Sigmoid colon (tissue), 7 donors: ENCODE data around the gene ZBTB38. TPM values are rescaled to one million over a fixed set of nuclear protein-coding genes. Genes with fewer than 3 reads are reported as not detected.

Experiments used
- DNase-seq: peaks from one replicate; pipeline ENCODE4 v3.0.0-alpha.2; 2019
- H3K27ac ChIP-seq, 4 donors: fragments of 200-600 bp; sonication (generic); one replicate each; pipeline ENCODE4 v1.5.1; 2016 to 2019; ENCODE audit warnings: mild to moderate bottlenecking in 1 of 4
- H3K27me3 ChIP-seq, 3 donors: fragments of 200-600 bp; sonication (generic); one replicate each; pipeline ENCODE4 v1.5.1; 2019; ENCODE audit warnings: mild to moderate bottlenecking in 1 of 3
- H3K36me3 ChIP-seq, 4 donors: fragments of 200-600 bp; sonication (generic); one replicate each; pipeline ENCODE4 v1.5.1; 2016 to 2019
- H3K4me1 ChIP-seq, 4 donors: fragments of 200-600 bp; sonication (generic); one replicate each; pipeline ENCODE4 v1.5.1; 2017 to 2019
- H3K4me3 ChIP-seq, 4 donors: fragments of 200-600 bp; sonication (generic); one replicate each; pipeline ENCODE4 v1.5.1; 2017 to 2019; ENCODE audit warnings: mild to moderate bottlenecking in 2 of 4, moderate library complexity in 1 of 4
- H3K9me3 ChIP-seq, 4 donors: fragments of 200-600 bp in 3 of 4; sonication (generic) in 3 of 4; one replicate each; pipeline versions ENCODE4 v1.5.1 to v1.6.1; 2013 to 2019
- EP300 ChIP-seq, 4 donors: sonication (generic); formaldehyde crosslinking; IDR thresholded peaks; one replicate each; pipeline ENCODE4 v1.6.1; 2017; ENCODE audit warnings: antibody characterized with exemption in 4 of 4
- POLR2A ChIP-seq, 2 donors: fragments of 450-650 bp; IDR thresholded peaks; one replicate each; pipeline ENCODE4 v1.6.1; 2016; ENCODE audit warnings: antibody characterized with exemption in 2 of 2, mild to moderate bottlenecking in 2 of 2, moderate library complexity in 2 of 2
- POLR2AphosphoS5 ChIP-seq, 4 donors: sonication (generic); formaldehyde crosslinking; IDR thresholded peaks; one replicate each; pipeline ENCODE4 v1.6.1; 2017; ENCODE audit warnings: antibody characterized with exemption in 4 of 4
- WGBS, 2 donors: extraction: QIAGEN DNeasy Blood & Tissue Kit; methylation state at CpG; one replicate each; pipeline ENCODE4 v1.1.7; 2013; 5-methylcytosine and 5-hydroxymethylcytosine counted together
- intact Hi-C: fragments of 100-400 bp; cut with DNase I; formaldehyde crosslinking; loops from one replicate; pipeline ENCODE4 v1.15.1; 2023
- polyA plus RNA-seq, 3 donors: library from polyadenylated mRNA; stranded (reverse); fragments of 200-250 nt; gene quantifications; one replicate each; pipeline ENCODE4 v1.2.3, GENCODE V29; 2013
- total RNA-seq, 4 donors: library from RNA; depleted of rRNA; stranded (reverse); fragments of >200 nt; gene quantifications; one replicate each; pipeline ENCODE4 v1.1.0, GENCODE V29; 2016
- TF ChIP-seq, protein P1 (sequence below), 4 experiments: fragments of 450-650 bp in 3 of 4; fragments of 200-600 bp in 1 of 4; IDR thresholded peaks; one replicate each; pipeline ENCODE4 v1.5.1; 2016 to 2019; ENCODE audit warnings: antibody characterized with exemption in 4 of 4, mild to moderate bottlenecking in 3 of 4, moderate library complexity in 2 of 4
- donor health status: healthy with polysubstance abuse.
- donor health status: Bipolar disorder and iron deficiency.
- donor health status: healthy.

The ZBTB38 gene
- total and polyA plus RNA-seq, 7 donors: 16.8 to 178 (median 150) TPM

DNA sequence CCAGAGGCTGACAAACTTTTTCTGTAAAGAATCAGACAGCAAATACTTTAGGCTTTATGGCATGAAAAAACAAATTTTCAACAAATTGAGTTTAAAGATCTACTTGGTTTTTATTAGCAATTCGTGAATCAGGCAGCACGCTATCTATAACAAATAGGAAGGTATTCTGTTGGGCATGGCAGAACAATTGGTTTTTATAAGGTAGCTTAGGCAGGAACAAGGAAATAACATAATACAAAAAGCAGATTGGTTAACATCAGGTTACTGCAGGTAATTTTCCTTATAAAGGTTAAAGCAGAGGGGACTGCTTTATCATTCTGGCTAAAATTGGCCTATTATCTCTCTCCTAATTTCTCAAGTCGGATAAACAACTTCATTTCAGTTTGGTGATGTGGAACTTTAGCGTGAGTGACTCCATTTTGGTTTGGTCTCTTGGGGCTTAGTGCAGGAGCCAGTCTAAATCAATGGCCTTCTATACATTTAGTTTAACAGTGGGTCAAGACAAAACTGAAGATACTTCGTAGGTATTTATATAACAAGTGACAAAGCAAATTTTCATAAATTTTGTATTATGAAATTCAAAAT lies 26.8 kb downstream of the ZBTB38 start:
- Histone ChIP-seq H3K27me3 (no peaks in the 10 kb centered on the region), H3K27ac (no peak overlapping the region), H3K9me3 (no peaks in the 10 kb centered on the region), H3K4me3 (no peak overlapping the region), H3K36me3 (peaks cover 0 to 11% (median 3%) of the 10 kb centered on the region in 4 donors), H3K4me1 (peaks cover 0 to 12% (median 12%) of the 10 kb centered on the region in 4 donors)
- no peak for DNase-seq
- intact Hi-C loops: no loop called here
- TF ChIP-seq EP300 (IDR thresholded peaks at IDR 0.05) (no peak), POLR2AphosphoS5 (IDR thresholded peaks at IDR 0.05) (no peak), POLR2A (IDR thresholded peaks at IDR 0.05) (no peak)
- TF ChIP-seq, protein P1, sequence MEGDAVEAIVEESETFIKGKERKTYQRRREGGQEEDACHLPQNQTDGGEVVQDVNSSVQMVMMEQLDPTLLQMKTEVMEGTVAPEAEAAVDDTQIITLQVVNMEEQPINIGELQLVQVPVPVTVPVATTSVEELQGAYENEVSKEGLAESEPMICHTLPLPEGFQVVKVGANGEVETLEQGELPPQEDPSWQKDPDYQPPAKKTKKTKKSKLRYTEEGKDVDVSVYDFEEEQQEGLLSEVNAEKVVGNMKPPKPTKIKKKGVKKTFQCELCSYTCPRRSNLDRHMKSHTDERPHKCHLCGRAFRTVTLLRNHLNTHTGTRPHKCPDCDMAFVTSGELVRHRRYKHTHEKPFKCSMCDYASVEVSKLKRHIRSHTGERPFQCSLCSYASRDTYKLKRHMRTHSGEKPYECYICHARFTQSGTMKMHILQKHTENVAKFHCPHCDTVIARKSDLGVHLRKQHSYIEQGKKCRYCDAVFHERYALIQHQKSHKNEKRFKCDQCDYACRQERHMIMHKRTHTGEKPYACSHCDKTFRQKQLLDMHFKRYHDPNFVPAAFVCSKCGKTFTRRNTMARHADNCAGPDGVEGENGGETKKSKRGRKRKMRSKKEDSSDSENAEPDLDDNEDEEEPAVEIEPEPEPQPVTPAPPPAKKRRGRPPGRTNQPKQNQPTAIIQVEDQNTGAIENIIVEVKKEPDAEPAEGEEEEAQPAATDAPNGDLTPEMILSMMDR (IDR thresholded peaks at IDR 0.05): no peak
- WGBS, 2 donors: 68 to 85% methylated on average over 5 of the region's 5 CpGs

DNA sequence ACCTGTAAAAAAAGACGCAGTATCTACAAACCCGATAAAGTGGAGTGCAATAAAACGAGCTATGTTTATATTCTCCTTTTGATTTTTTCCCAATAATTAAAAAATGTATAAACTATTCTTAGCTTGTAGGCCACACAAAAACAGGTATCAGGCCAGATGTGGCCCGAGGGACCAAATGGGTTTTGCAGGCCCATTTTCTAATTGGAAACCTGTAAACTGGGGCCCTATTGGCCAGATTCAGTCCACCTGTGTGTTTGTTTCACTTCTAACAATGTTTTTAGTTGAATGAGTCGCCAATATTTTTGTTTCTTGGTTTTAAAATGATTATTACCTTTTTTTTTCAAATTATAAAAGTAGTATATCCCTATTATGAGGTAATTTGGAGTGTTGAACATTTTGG lies 29.7 kb downstream of the ZBTB38 start:
- H3K36me3 ChIP-seq: peaks cover 0 to 11% (median 3%) of the 10 kb centered on the region in 4 donors
- intact Hi-C loops: no loop called here
- no peak for DNase-seq
- TF ChIP-seq, protein P1 (IDR thresholded peaks at IDR 0.05): no peak
- TF ChIP-seq POLR2A (IDR thresholded peaks at IDR 0.05) (no peak), POLR2AphosphoS5 (IDR thresholded peaks at IDR 0.05) (no peak), EP300 (IDR thresholded peaks at IDR 0.05) (no peak)
- no peaks in the 10 kb centered on the region for H3K27me3 ChIP-seq
- no peaks in the 10 kb centered on the region for H3K9me3 ChIP-seq
- H3K4me3 ChIP-seq: no peak overlapping the region
- 94% methylated on average over 5 of the region's 5 CpGs for WGBS, 2 donors
- peaks cover 0 to 30% (median 29%) of the 10 kb centered on the region in 4 donors for H3K4me1 ChIP-seq
- H3K27ac ChIP-seq: no peak overlapping the region

DNA sequence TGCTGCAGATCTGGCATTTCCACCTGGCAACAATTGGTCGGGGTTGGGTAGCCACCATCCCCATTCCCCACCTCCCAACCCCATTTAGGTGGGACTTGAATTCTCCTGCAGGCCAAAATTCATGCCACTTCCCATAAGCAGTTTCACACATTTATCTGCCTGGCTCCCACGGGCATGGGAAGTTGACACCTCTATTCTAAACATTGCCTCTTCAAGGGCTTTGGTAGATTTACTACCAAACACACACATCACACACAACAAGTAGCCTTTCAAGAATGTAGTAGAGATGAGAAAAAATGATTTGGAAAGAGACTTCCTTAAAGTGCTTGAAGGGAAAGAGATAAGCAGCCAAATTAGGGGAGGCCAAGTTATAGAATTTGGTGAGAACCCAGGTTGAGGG lies 30.9 kb downstream of the ZBTB38 start:
- H3K4me1 ChIP-seq: peaks cover 0 to 41% (median 37%) of the 10 kb centered on the region in 4 donors
- TF ChIP-seq EP300 (IDR thresholded peaks at IDR 0.05): no peak
- TF ChIP-seq, protein P1 (IDR thresholded peaks at IDR 0.05): no peak
- TF ChIP-seq POLR2A (IDR thresholded peaks at IDR 0.05): no peak
- no peak for TF ChIP-seq POLR2AphosphoS5 (IDR thresholded peaks at IDR 0.05)
- 53 to 55% methylated on average over 2 of the region's 2 CpGs for WGBS, 2 donors
- no peak overlapping the region for H3K4me3 ChIP-seq
- intact Hi-C loops: no loop called here
- DNase-seq: no peak
- H3K9me3 ChIP-seq: no peaks in the 10 kb centered on the region
- H3K36me3 ChIP-seq: peaks cover 0 to 17% (median 4%) of the 10 kb centered on the region in 4 donors
- peak overlapping the region; percentile 97 to 98 (median 98) for H3K27ac ChIP-seq
- no peaks in the 10 kb centered on the region for H3K27me3 ChIP-seq

DNA sequence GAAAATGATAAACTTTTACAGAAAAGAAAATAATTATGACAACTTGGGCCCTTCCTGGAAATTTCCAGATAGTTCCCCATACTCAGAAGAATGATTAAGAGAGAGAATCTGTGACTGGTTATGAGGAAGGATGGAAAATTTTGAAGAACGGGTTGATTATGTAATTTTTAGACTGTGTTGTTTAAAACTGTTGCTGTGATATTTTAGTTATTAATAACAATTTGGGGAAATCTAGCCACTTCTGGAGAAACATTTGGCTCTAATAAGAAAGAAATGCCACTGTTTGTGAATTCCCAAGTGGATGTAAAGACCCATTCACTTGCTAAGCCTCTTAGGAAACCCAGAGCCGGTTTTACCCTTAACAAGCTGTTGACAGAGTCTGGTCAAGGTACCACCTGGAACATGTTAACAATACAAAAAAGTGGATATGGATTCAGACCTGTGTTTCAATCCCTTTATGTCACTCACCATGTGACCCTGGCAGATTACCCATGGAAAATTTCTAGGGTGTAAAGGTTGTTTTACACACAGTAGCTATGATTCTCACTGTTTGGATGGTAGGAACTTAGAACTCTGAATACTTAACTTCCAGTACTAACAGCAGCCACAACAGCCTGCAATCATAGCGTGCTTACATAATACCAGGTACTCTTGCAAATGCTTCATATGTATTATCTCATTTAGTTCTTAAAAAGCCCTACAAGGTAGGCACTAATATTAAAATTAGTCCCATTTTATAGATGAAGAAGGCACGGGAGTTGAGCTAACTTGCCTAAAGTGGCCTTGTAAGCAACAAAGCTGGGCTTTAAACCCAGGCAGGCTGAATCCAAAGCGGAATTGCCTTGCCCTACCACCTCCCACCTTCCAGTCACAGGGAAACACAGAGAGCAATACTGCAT lies 32.0 kb downstream of the ZBTB38 start:
- H3K4me3 ChIP-seq: no peak overlapping the region
- TF ChIP-seq POLR2AphosphoS5 (IDR thresholded peaks at IDR 0.05) (no peak), EP300 (IDR thresholded peaks at IDR 0.05) (no peak), POLR2A (IDR thresholded peaks at IDR 0.05) (no peak)
- TF ChIP-seq, protein P1 (IDR thresholded peaks at IDR 0.05): no peak
- intact Hi-C loops: loop anchor here (5.0 kb wide), 1 partner anchor 42 kb away; no protein-coding TSS in a partner anchor
- peaks cover 5 to 28% (median 13%) of the 10 kb centered on the region in 4 donors for H3K36me3 ChIP-seq
- peak overlapping the region; percentile 97 to 98 (median 98) for H3K27ac ChIP-seq
- H3K27me3 ChIP-seq: no peaks in the 10 kb centered on the region
- H3K9me3 ChIP-seq: no peaks in the 10 kb centered on the region
- no peak for DNase-seq
- H3K4me1 ChIP-seq: peaks cover 0 to 52% (median 48%) of the 10 kb centered on the region in 4 donors
- 30 to 61% methylated on average over 5 of the region's 5 CpGs for WGBS, 2 donors
